HG03378 (cell line): Measurements from ENCODE around the gene MOAP1.
"Not testable (repeated sequence)": the region's sequence is repeated elsewhere in the genome, so short reads cannot be mapped to it uniquely, and the experiment has no call there.

Experiments
- ATAC-seq: cut with Tn5 transposase; IDR thresholded peaks from one replicate; pipeline ENCODE4 v1.9.1; 2021; ENCODE audit warnings: mild to moderate bottlenecking, moderate library complexity; ENCODE audit not compliant: unreplicated experiment

The MOAP1 gene

DNA sequence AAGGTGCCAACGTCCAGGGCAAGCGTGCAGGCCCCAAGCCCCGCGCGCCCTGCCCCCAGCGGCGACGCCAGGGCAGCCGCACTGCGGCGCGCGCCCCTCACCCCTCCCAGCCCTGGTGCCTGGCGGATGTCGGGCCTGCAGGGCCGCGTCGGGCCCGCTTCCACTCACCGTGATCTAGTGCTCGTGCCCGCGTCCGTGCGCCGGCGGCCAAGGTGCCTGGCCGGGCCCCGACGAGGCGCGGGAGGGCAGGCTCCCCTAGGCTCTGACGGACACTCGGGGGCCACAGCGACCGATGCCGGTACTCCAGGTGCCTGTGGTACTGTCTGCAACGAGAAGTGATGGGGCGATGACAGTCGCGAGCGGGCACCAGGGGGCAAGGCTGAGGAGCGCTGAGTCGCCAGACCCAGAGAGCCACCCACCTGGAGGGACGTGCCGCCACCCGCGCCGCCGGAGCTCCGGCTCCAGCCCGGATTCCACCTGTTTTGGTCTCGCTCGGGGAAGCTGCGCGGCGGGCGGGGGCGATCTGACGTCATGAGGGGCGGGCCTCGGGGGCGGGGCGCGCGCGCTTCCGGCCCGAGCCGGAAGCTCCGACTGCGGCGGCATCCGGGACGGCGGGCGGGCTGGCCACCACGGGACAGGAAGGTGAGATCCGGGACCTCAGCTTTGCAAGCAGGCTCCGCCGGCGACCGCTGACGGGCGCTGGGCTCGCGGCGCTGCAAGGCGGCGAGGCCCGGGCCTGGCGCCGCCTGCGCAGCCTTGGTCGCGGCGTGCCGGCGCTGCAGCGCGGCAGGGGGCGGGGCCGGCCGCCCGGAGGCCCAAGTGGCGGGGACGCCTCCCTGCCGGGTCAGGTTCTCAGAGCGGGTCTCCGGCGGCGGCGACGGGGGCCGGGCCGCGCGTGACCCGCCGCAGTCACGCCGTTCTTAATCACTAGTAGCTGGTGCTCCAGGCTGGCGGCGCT, at the start of gene MOAP1, which contains the start of gene LYSET:
MOAP1 (minus strand) TSS at position 507 of the 958 bp plus-strand sequence. CDS start 655 bp downstream, outside the sequence.
LYSET (plus strand) TSS at position 927 of the 958 bp plus-strand sequence. CDS start 89 bp downstream, outside the sequence.
- ATAC-seq: peak; percentile 60

DNA sequence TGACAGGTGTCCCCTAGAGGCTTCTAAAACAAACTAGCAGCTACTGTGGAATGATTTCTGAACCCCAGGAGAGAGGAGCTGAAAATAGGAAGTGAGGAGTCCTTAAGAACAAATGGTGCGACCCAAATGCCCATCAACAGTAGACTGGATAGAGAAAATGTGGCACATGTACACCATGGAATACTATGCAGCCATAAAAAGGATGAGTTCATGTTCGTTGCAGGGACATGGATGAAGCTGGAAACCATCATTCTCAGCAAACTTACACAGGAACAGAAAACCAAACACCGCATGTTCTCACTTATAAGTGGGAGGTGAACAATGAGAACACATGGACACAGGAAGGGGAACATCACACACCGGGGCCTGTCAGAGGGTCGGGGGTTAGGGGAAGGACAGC, 48.4 kb upstream of the MOAP1 start:
- not testable (repeated sequence) for ATAC-seq

GRCh38 chr14:93232159-93232558, 47.5 kb upstream of the MOAP1 start:
- no peak for ATAC-seq

DNA sequence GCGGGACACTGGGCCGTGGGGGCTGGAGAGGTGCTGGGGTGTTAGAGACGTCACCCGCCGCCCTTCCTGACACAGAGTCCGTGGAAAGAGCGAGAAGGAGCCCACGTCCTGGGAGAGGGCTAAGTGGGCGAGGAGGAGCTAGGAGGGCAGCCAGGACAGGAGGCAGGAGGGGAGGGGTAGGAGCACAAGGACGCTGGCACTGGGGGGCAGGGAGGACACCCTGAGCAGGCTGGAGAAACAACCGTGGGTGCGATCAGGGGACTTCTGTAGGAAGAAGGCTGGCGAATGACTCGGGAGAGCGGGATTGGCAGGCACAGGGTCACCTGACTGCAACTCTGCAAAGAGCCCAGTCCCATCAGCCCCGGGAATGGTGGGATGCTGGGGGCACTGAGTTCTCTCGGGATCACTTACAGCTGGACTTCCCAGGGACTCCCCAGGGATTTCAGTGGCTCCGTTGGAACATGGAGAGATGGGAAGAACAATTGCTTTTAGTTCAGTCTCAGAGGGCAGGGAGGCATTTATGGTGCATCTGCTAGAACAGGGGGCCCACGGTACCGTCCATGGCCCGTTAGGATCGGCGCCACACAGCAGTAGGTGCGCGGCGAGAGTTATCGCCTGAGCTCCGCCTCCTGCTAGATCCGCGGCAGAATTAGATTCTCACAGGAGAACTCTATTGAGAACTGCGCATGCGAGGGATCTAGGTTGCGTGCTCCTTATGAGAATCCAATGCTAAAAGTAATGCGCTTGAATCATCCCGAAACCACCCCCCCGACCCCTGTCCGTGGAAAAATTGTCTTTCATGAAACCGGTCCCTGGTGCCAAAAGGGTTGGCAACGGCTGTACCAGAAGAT, 46.7 kb upstream of the MOAP1 start:
- ATAC-seq: no peak

DNA sequence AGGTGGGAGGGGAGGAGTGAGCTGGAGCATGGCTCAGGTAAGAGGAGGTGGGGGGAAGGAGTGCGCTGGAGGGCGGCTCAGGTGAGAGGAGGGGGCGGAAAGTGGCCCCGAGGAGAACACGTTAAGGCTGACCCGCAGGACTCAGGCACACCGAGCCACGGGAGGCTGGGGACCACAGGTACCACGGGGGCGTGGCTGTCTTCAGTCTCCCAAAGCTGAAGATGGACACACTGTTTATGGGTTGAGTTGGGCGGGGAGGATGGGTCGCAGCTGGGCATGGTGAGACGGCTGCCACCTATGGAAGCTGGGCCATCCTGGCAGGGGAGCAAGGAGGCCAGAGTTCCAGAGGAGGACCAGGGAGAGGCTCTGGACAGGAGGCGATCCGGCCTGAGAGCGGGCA, 45.8 kb upstream of the MOAP1 start:
- no peak for ATAC-seq

- no peak for ATAC-seq
These were observed 43.9 kb upstream of the MOAP1 start for GRCh38 chr14:93228550-93228949.

DNA sequence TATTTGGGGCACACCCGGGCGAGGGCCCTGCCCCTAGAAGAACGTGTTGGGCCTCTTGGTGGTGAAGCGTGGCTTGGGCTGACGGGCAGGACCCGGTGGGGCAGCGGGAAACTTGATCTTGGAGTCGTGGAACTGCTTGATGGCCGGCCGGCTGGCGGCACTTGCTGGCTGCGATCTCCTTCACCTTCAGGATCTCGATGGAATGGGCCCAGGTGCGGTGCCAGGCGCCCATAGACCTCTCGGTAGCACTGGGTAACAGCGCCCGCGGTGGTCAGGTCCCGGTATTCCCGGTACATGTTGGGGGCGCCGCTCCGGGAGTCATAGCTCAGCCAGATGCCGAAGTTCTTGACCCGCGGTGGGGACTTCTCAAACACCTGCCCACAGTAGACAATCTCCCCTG, 38.9 kb upstream of the MOAP1 start:
- no peak for ATAC-seq

- ATAC-seq: no peak
These were observed 35.8 kb upstream of the MOAP1 start for GRCh38 chr14:93220509-93220908.

GRCh38 chr14:93219103-93219726, 34.5 kb upstream of the MOAP1 start:
- no peak for ATAC-seq

GRCh38 chr14:93214598-93214997, 29.9 kb upstream of the MOAP1 start:
- ATAC-seq: no peak

- peak; percentile 64 for ATAC-seq
These were observed 27.7 kb upstream of the MOAP1 start for GRCh38 chr14:93212432-93212831.

- ATAC-seq: peak; percentile 28
These were observed 23.0 kb upstream of the MOAP1 start for GRCh38 chr14:93207468-93208308.

DNA sequence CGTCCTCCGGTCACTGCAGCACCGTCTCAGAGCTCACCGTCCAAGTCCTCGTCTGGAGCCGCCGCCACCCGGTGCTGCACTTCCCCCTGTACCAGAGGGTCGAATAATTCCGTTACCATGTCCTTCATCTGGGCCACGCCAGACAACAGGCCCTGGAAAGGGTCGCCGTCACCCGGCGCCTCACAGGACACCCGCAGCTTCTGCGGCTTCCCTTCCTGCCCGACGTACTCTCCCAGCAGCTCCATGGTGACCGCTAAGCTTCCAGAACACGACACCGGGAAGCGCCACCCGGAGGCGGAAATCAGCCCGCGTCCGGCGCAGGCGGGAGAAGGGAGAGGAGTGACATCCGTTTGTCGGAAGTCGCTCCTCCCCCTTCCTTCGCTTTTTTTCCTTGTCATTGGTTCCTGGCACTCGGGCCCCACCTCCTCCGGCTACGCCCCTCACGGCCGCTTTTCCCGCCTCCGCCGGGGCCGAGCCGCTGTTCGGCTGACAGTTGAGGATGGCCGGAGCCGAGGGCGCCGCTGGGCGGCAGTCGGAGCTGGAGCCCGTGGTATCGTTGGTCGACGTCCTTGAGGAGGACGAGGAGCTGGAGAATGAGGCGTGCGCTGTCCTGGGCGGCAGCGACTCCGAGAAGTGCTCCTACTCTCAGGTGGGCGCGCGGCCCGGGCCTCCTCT, 22.2 kb upstream of the MOAP1 start, which contains the start of the genes GON7 and UBR7:
GON7 (minus strand) TSS at position 273 of the 675 bp plus-strand sequence; CDS start at position 245, 28 bp downstream.
UBR7 (plus strand) TSS at position 464 of the 675 bp plus-strand sequence; CDS start at position 500, 36 bp downstream.
- peak; percentile 78 for ATAC-seq

DNA sequence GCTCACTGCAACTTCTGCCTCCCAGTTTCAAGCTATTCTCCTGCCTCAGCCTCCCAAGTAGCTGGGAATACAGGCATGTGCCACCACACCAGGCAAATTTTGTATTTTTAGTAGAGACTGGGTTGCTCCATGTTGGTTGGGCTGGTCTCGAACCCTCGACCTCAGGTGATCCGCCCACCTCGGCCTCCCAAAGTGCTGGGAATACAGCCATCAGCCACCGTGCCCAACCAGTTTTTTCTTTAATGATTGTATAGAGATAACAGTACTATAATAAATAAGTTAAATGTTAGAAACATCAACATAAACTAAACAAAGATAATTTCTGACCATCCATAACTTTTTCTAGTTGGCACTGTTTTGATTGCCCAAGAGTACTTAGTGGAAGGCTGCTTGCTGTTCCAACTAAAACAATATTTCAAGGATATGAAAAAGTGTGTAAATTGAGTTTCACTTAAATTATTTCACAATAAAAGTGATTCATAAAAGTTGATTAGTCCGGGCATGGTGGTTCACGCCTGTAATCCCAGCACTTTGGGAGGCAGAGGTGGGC, 16.5 kb upstream of the MOAP1 start:
- no peak for ATAC-seq

DNA sequence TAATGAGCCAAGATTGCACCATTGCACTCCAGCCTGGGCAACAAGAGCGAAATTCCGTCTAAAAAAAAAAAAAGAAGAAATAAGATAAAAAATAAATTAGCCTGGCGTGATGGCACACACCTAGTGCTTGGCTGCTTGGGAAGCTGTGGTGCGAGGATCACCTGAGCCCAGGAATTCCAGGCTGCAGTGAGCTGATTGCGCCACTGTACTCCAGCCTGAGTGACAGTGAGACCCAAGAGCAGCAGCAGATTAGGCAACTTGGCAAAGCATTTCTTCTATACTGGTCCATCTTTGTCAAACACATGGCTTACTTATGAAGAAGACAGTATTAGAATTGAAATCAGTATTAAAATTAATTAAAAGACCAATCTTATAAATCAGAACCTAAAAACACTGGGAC, 15.9 kb upstream of the MOAP1 start:
- ATAC-seq: no peak

GRCh38 chr14:93199031-93199430, 14.3 kb upstream of the MOAP1 start:
- ATAC-seq: no peak

DNA sequence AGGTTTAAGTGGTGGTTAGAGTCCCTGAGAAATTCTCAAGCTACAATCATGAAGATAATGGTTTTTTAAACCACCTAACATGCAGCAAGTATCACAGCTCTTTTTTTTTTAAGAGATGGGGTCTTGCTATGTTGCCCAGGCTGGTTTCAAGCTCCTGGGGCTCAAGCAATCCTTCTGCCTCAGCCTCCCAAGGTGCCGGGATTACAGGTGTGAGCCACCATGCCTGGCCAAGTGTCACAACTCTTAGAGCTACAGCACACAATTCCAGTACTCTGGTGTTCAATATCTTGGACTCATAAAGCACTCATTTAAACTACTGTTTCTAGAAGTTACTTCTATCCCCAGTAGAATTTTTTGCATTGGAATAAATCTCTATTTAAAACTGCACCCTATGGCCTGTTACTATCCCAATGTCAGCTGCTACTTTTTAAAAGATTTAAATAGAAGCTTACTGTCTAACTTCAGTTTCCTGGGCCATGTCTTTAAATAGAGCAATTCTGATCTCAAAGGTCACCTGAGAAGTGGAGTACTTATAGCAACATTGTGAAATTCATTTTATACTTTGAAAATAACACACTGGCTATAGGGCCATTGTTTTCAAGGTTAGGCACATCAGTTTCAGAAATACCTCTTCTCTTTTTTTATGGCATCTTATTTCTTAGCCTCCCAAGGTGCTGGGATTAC, 10.8 kb upstream of the MOAP1 start:
- no peak for ATAC-seq

DNA sequence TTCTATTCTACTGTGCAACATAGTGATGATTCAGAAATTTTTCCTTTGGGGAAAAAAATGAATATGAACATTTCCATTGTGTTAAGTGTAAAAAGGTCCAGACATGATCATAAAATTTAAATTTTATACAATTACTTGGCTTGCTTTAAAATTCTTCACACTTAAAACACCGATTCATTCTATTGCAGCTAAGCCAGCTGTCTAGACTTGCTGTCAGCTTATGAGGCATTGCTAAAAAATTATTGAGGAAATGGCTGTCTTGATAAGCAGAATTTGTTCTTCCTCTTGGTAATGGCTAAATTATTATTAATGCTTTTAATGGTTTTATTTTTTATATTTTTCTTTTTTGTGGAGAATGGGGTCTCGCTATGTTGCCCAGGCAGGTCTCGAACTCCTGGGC, 2.3 kb upstream of the MOAP1 start:
- ATAC-seq: no peak
